K562 (cell line): ENCODE results near the gene SHISAL2A. TPM values are rescaled to one million over a fixed set of nuclear protein-coding genes. Genes with fewer than 3 reads are reported as not detected.
A peak's percentile ranks its signal among the peaks of the same experiment; 100 is the strongest.

Source experiments
- BCLAF1 ChIP-seq, 2 experiments: fragments of 450-650 bp in 1 of 2; IDR thresholded peaks; 2 replicates each; pipeline ENCODE4 v1.6.1; 2011 to 2017; ENCODE audit warnings: low read depth in 2 of 2, antibody characterized with exemption in 1 of 2, borderline replicate concordance in 1 of 2, low read length in 1 of 2, mild to moderate bottlenecking in 1 of 2, mixed read lengths in 1 of 2; ENCODE audit not compliant: control insufficient read depth in 1 of 2
- BDP1 ChIP-seq: IDR thresholded peaks from 3 replicates; pipeline ENCODE4 v1.6.1; 2011; ENCODE audit not compliant: insufficient read length, insufficient read depth
- DMBX1 ChIP-seq: fragments of 250-450 bp; sonication (Bioruptor Pico); IDR thresholded peaks from 2 replicates; pipeline ENCODE4 v1.8.0; 2022; ENCODE audit warnings: inconsistent platforms, mild to moderate bottlenecking, moderate library complexity, borderline replicate concordance
- MBD2 ChIP-seq: sonication (generic); IDR thresholded peaks from 2 replicates; pipeline ENCODE4 v1.6.1; 2016; ENCODE audit warnings: low read depth, borderline replicate concordance
- NFE2 ChIP-seq: IDR thresholded peaks from 2 replicates; pipeline ENCODE4 v1.6.1; 2014; ENCODE audit warnings: antibody characterized with exemption, low read depth
- SNIP1 ChIP-seq: fragments of 450-650 bp; IDR thresholded peaks from 2 replicates; pipeline ENCODE4 v1.7.1; 2017; ENCODE audit warnings: low read depth, mild to moderate bottlenecking
- STAT5B ChIP-seq: fragments of 250-450 bp; sonication (Bioruptor Pico); IDR thresholded peaks from 2 replicates; pipeline ENCODE4 v1.8.0; 2021; ENCODE audit warnings: mild to moderate bottlenecking, inconsistent platforms
- TCFL5 ChIP-seq: fragments of 250-450 bp; sonication (Bioruptor Pico); conservative IDR thresholded peaks from 2 replicates; pipeline ENCODE4 v1.6.1; 2021; ENCODE audit warnings: mild to moderate bottlenecking, moderate library complexity, matching md5 sums
- polyA plus RNA-seq, 8 experiments: library from polyadenylated mRNA; depleted of rRNA in 4 of 8; stranded (reverse) in 5 of 8; unstranded in 3 of 8; fragments of >200 nt; fragmentation: Nextera tagmentation in 2 of 8; fragmentation: Illumina TruSeq in 1 of 8; extraction: Ambion mirVana in 2 of 8; extraction: Trizol in 1 of 8; gene quantifications; 2 replicates each; pipeline versions ENCODE4 v1.2.1 to v1.2.3, GENCODE V29; 2011 to 2014; ENCODE audit warnings: inconsistent platforms in 1 of 8, missing spikeins in 1 of 8
- total RNA-seq, 7 experiments: library from RNA; depleted of rRNA in 6 of 7; stranded (reverse); fragments of >200 nt in 6 of 7; fragmentation: Illumina TruSeq in 2 of 7; extraction: Trizol in 2 of 7; gene quantifications; 2 replicates each; pipeline versions ENCODE4 v1.2.1 to v1.2.3, GENCODE V29; 2011 to 2021; ENCODE audit warnings: low replicate concordance in 1 of 7
- TF ChIP-seq, protein P1 (sequence below): sonication (generic); formaldehyde crosslinking; IDR thresholded peaks from 2 replicates; pipeline ENCODE4 v1.9.0; 2022; ENCODE audit warnings: mild to moderate bottlenecking, missing genetic modification reagents
- TF ChIP-seq, protein P2 (sequence below), 2 experiments: fragments of 450-650 bp; IDR thresholded peaks; 2 replicates each; pipeline ENCODE4 v1.6.1; 2016; ENCODE audit warnings: mild to moderate bottlenecking in 2 of 2, borderline replicate concordance in 1 of 2, low read depth in 1 of 2, moderate library complexity in 1 of 2
- TF ChIP-seq, protein P3 (sequence below): fragments of 450-650 bp; IDR thresholded peaks from 2 replicates; pipeline ENCODE4 v1.7.1; 2018; ENCODE audit warnings: mild to moderate bottlenecking, low read depth; ENCODE audit not compliant: partially characterized antibody

SHISAL2A gene
- total and polyA plus RNA-seq, 9 of the 15 experiments (the other 6 are each of a cell fraction or from before 2014, with no cell fraction given) = 0.11 TPM; not detected in 8

GRCh38 chr1:52697795-52698674, 65.1 kb downstream of the SHISAL2A start, which contains the start of gene COA7 (continued):
- TF ChIP-seq TCFL5 (CRISPR knock-in tag) = no peak
- peak; percentile 36; the same call in 1 of the 2 replicates for TF ChIP-seq MBD2
- TF ChIP-seq BDP1 = no peak
- TF ChIP-seq BCLAF1 (IDR thresholded peaks at IDR 0.05; ENCODE audit: borderline replicate concordance in 1 of 2, control insufficient read depth in 1 of 2, low read depth in 2 of 2, low read length in 1 of 2) = 0 out of 4 replicates have a peak, but pooled peaks of 1 of the 2 experiments have one; percentile 16
- no peak for TF ChIP-seq STAT5B (CRISPR knock-in tag)
- TF ChIP-seq, protein P1, sequence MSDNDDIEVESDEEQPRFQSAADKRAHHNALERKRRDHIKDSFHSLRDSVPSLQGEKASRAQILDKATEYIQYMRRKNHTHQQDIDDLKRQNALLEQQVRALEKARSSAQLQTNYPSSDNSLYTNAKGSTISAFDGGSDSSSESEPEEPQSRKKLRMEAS (CRISPR knock-in tag) = peak; percentile 98
- TF ChIP-seq NFE2 = no peak
- TF ChIP-seq SNIP1 = peak; percentile 93
- peak; percentile 27; the same call in 1 of the 2 replicates for TF ChIP-seq DMBX1 (CRISPR knock-in tag)
- TF ChIP-seq, protein P2, sequence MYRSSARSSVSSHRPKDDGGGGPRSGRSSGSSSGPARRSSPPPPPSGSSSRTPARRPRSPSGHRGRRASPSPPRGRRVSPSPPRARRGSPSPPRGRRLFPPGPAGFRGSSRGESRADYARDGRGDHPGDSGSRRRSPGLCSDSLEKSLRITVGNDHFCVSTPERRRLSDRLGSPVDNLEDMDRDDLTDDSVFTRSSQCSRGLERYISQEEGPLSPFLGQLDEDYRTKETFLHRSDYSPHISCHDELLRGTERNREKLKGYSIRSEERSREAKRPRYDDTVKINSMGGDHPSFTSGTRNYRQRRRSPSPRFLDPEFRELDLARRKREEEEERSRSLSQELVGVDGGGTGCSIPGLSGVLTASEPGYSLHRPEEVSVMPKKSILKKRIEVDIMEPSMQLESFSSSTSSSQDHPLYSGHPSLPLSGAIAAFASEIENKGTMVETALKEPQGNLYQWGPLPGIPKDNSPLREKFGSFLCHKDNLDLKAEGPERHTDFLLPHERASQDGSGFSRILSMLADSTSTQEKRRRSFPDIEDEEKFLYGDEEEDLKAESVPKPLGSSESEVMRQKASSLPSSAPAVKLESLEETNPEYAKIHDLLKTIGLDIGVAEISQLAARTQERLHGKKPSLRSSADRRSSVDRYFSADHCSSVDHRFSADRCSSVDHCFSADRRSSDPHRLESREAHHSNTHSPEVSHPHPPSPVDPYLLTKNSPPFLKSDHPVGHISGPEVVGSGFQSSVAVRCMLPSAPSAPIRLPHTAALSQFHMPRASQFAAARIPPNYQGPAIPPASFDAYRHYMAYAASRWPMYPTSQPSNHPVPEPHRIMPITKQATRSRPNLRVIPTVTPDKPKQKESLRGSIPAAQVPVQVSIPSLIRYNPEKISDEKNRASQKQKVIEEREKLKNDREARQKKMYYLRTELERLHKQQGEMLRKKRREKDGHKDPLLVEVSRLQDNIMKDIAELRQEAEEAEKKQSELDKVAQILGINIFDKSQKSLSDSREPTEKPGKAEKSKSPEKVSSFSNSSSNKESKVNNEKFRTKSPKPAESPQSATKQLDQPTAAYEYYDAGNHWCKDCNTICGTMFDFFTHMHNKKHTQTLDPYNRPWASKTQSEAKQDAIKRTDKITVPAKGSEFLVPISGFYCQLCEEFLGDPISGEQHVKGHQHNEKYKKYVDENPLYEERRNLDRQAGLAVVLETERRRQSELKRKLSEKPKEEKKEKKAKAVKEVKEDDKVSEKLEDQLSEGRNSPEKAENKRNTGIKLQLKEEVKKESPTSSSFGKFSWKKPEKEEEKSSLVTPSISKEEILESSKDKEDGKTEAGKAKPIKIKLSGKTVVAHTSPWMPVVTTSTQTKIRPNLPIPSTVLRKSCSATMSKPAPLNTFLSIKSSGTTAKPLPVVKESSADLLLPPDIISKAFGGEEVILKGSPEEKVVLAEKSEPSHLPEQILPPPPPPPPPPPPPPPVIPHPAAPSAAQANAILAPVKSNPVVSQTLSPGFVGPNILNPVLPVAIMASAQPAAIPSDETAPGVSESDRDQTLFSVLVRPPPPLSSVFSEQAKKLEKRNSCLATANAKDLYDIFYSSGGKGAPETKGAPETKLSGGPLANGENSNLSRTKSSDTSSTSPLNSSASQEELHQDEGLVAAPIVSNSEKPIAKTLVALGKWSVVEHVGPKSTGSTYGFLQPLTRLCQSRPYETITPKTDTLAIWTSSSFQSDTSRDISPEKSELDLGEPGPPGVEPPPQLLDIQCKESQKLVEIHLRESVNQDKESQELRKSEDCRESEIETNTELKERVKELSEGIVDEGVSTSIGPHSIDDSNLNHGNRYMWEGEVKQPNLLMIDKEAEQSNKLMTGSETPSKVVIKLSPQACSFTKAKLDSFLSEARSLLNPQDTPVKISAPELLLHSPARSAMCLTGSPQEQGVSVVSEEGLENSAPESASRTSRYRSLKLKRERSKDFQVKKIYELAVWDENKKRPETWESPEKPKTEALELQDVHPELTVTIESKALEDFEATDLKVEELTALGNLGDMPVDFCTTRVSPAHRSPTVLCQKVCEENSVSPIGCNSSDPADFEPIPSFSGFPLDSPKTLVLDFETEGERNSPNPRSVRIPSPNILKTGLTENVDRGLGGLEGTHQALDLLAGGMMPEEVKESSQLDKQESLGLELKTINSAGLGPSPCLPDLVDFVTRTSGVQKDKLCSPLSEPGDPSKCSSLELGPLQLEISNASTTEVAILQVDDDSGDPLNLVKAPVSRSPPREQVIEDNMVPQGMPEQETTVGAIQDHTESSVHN (IDR thresholded peaks at IDR 0.05; ENCODE audit: borderline replicate concordance in 1 of 2, low read depth in 1 of 2) = no peak
- TF ChIP-seq, protein P3, sequence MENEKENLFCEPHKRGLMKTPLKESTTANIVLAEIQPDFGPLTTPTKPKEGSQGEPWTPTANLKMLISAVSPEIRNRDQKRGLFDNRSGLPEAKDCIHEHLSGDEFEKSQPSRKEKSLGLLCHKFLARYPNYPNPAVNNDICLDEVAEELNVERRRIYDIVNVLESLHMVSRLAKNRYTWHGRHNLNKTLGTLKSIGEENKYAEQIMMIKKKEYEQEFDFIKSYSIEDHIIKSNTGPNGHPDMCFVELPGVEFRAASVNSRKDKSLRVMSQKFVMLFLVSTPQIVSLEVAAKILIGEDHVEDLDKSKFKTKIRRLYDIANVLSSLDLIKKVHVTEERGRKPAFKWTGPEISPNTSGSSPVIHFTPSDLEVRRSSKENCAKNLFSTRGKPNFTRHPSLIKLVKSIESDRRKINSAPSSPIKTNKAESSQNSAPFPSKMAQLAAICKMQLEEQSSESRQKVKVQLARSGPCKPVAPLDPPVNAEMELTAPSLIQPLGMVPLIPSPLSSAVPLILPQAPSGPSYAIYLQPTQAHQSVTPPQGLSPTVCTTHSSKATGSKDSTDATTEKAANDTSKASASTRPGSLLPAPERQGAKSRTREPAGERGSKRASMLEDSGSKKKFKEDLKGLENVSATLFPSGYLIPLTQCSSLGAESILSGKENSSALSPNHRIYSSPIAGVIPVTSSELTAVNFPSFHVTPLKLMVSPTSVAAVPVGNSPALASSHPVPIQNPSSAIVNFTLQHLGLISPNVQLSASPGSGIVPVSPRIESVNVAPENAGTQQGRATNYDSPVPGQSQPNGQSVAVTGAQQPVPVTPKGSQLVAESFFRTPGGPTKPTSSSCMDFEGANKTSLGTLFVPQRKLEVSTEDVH = no peak
